ENCODE measurements around the gene ZNF714.

- no peak for TF ChIP-seq CTCF (IDR thresholded peaks at IDR 0.05; ENCODE audit: insufficient read depth, low read length, poor library complexity, severe bottlenecking)
- no peak for TF ChIP-seq EZH2phosphoT487 (conservative IDR thresholded peaks at IDR 0.05; ENCODE audit: low read length)
These were observed 2.3 kb downstream of the ZNF714 start for GRCh38 chr19:21084343-21084742.

Measured in SU-DHL-6 (cell line).